IMR-90 (cell line): ENCODE data around the gene SLC6A3. TPM values are rescaled to one million over a fixed set of nuclear protein-coding genes. Genes with fewer than 3 reads are reported as not detected.

ENCODE experiments used
- ATAC-seq: fragments of 200-7000 bp; cut with Tn5 transposase; 2 replicates; pipeline ENCODE4 v1.9.1; 2020; ENCODE audit warnings: low read depth, mild to moderate bottlenecking, moderate library complexity
- BruUV-seq: library from RNA; stranded (reverse); fragments of 400-500 nt; replicated peaks from 2 replicates; lab custom pipeline; 2021; lab: Mats Ljungman, UMichigan
- CTCF ChIA-PET: fragments of 300-600 bp; formaldehyde crosslinking; extraction: SDS; loops from one replicate; lab custom pipeline; 2021; ENCODE audit warnings: antibody characterized with exemption; lab: Yijun Ruan, JAX
- POLR2A ChIA-PET: fragments of 300-600 bp; sonication (Branson Sonifier 250); formaldehyde crosslinking; loops from one replicate; lab custom pipeline; 2022; ENCODE audit warnings: antibody characterized with exemption; ENCODE audit not compliant: unreplicated experiment; lab: Charles Lee
- DNase-seq: peaks from one replicate; pipeline ENCODE4 v3.0.0; 2013
- H2AFZ ChIP-seq: replicated peaks from 2 replicates; pipeline ENCODE3; 2013; ENCODE audit warnings: low read length, mild to moderate bottlenecking; ENCODE audit not compliant: poor library complexity
- H2AK5ac ChIP-seq: 2 replicates; pipeline ENCODE4 v1.6.1; 2013; ENCODE audit warnings: low read depth, low read length, inconsistent platforms
- H2AK9ac ChIP-seq: replicated peaks from 2 replicates; pipeline ENCODE3; 2013; ENCODE audit warnings: mild to moderate bottlenecking, low read depth, low read length, moderate library complexity; ENCODE audit not compliant: poor library complexity
- H2BK120ac ChIP-seq: 2 replicates; pipeline ENCODE4 v1.6.1; 2013; ENCODE audit warnings: low read depth, low read length, inconsistent platforms
- H2BK15ac ChIP-seq: 3 replicates; pipeline ENCODE4 v1.6.1; 2013; ENCODE audit warnings: low read depth, low read length, inconsistent platforms
- H2BK20ac ChIP-seq: 2 replicates; pipeline ENCODE4 v1.6.1; 2013; ENCODE audit warnings: low read depth, mild to moderate bottlenecking, inconsistent platforms, low read length, moderate library complexity
- H2BK5ac ChIP-seq: 2 replicates; pipeline ENCODE4 v1.6.1; 2013; ENCODE audit warnings: mild to moderate bottlenecking, low read depth, low read length, inconsistent platforms; ENCODE audit not compliant: poor library complexity, severe bottlenecking
- H3K14ac ChIP-seq: replicated peaks from 2 replicates; pipeline ENCODE4 v1.6.1; 2013; ENCODE audit warnings: low read depth, low read length, inconsistent platforms
- H3K18ac ChIP-seq: 2 replicates; pipeline ENCODE4 v1.6.1; 2013; ENCODE audit warnings: low read depth, low read length, control low read depth
- H3K23ac ChIP-seq: 2 replicates; pipeline ENCODE4 v1.6.1; 2013; ENCODE audit warnings: low read depth, low read length, inconsistent platforms
- H3K27ac ChIP-seq: 2 replicates; pipeline ENCODE4 v1.5.1; 2013; ENCODE audit warnings: mild to moderate bottlenecking, control low read depth, low read length; ENCODE audit not compliant: insufficient read depth
- H3K27me3 ChIP-seq: 2 replicates; pipeline ENCODE4 v1.6.1; 2013; ENCODE audit warnings: low read length; ENCODE audit not compliant: control insufficient read depth, insufficient read depth
- H3K36me3 ChIP-seq: 2 replicates; pipeline ENCODE4 v1.6.1; 2013; ENCODE audit warnings: low read length, mixed read lengths; ENCODE audit not compliant: control insufficient read depth, insufficient read depth
- H3K4ac ChIP-seq: 2 replicates; pipeline ENCODE4 v1.6.1; 2013; ENCODE audit warnings: low read depth, low read length, inconsistent platforms
- H3K4me1 ChIP-seq: 2 replicates; pipeline ENCODE4 v1.6.1; 2013; ENCODE audit warnings: low read length, mixed read lengths; ENCODE audit not compliant: control insufficient read depth, insufficient read depth
- H3K4me2 ChIP-seq: 2 replicates; pipeline ENCODE4 v1.6.1; 2013; ENCODE audit warnings: low read depth, mild to moderate bottlenecking, control low read depth, low read length, moderate library complexity
- H3K4me3 ChIP-seq: 2 replicates; pipeline ENCODE4 v1.5.1; 2013; ENCODE audit warnings: low read depth, mild to moderate bottlenecking, control low read depth, low read length, moderate library complexity; ENCODE audit not compliant: insufficient read depth
- H3K56ac ChIP-seq: 2 replicates; pipeline ENCODE4 v1.6.1; 2013; ENCODE audit warnings: low read length, inconsistent platforms; ENCODE audit not compliant: insufficient read depth; ENCODE audit errors: extremely low read depth
- H3K79me1 ChIP-seq, 2 experiments: 2 replicates each; pipeline ENCODE4 v1.6.1; 2013; ENCODE audit warnings: low read length in 2 of 2, inconsistent platforms in 1 of 2, low read depth in 1 of 2
- H3K9ac ChIP-seq: 2 replicates; pipeline ENCODE4 v1.6.1; 2013; ENCODE audit warnings: low read depth, low read length, control low read depth
- H3K9me1 ChIP-seq: 2 replicates; pipeline ENCODE4 v1.6.1; 2013; ENCODE audit warnings: low read length, inconsistent platforms; ENCODE audit not compliant: insufficient read depth
- H3K9me3 ChIP-seq: 2 replicates; pipeline ENCODE4 v1.6.1; 2013; ENCODE audit warnings: low read length; ENCODE audit not compliant: control insufficient read depth, insufficient read depth
- H4K20me1 ChIP-seq: 2 replicates; pipeline ENCODE4 v1.6.1; 2013; ENCODE audit warnings: low read length, inconsistent platforms; ENCODE audit not compliant: insufficient read depth
- H4K5ac ChIP-seq: 2 replicates; pipeline ENCODE4 v1.6.1; 2013; ENCODE audit warnings: mild to moderate bottlenecking, low read depth, low read length, control low read depth
- H4K8ac ChIP-seq, 2 experiments: 2 replicates each; pipeline ENCODE4 v1.6.1; 2013; ENCODE audit warnings: low read depth in 2 of 2, low read length in 2 of 2, control low read depth in 1 of 2, inconsistent platforms in 1 of 2
- H4K91ac ChIP-seq: 2 replicates; pipeline ENCODE4 v1.6.1; 2013; ENCODE audit warnings: low read depth, low read length, inconsistent platforms; ENCODE audit not compliant: insufficient read depth
- BHLHE40 ChIP-seq: fragments of 150-350 bp; IDR thresholded peaks from 2 replicates; pipeline ENCODE4 v1.6.1; 2016; ENCODE audit warnings: mild to moderate bottlenecking, low read depth, low read length
- FOS ChIP-seq: fragments of 150-350 bp; IDR thresholded peaks from 2 replicates; pipeline ENCODE4 v1.6.1; 2016; ENCODE audit warnings: low read depth, low read length
- MAFK ChIP-seq: IDR thresholded peaks from 2 replicates; pipeline ENCODE4 v1.6.1; 2012; ENCODE audit warnings: low read depth, low read length, improper control_type of control experiment
- MAZ ChIP-seq: IDR thresholded peaks from 2 replicates; pipeline ENCODE4 v1.6.1; 2012; ENCODE audit warnings: low read depth, mild to moderate bottlenecking, low read length, improper control_type of control experiment, moderate library complexity, borderline replicate concordance
- MXI1 ChIP-seq: IDR thresholded peaks from 2 replicates; pipeline ENCODE4 v1.6.1; 2012; ENCODE audit warnings: low read depth, mild to moderate bottlenecking, low read length, moderate library complexity, borderline replicate concordance
- POLR2A ChIP-seq: IDR thresholded peaks from 2 replicates; pipeline ENCODE4 v1.6.1; 2012; ENCODE audit warnings: mild to moderate bottlenecking, low read depth, low read length
- RAD21 ChIP-seq: IDR thresholded peaks from 2 replicates; pipeline ENCODE4 v1.6.1; 2012; ENCODE audit warnings: low read length, improper control_type of control experiment
- RCOR1 ChIP-seq: IDR thresholded peaks from 2 replicates; pipeline ENCODE4 v1.6.1; 2012; ENCODE audit warnings: mild to moderate bottlenecking, low read length, improper control_type of control experiment; ENCODE audit not compliant: insufficient replicate concordance
- RFX5 ChIP-seq: IDR thresholded peaks from 2 replicates; pipeline ENCODE4 v1.8.0; 2012; ENCODE audit warnings: low read depth, mild to moderate bottlenecking, low read length, moderate library complexity
- SMC3 ChIP-seq: fragments of 150-350 bp; IDR thresholded peaks from 2 replicates; pipeline ENCODE4 v1.6.1; 2016; ENCODE audit warnings: low read depth, mild to moderate bottlenecking, antibody characterized with exemption, low read length, moderate library complexity
- WGBS, 2 experiments: methylation state at CpG; one replicate each; pipeline versions ENCODE4 v1.1.5 to v1.1.7; 2013; ENCODE audit warnings: missing lambda C conversion rate in 2 of 2; ENCODE audit not compliant: insufficient read length in 1 of 2; ENCODE audit errors: extremely low coverage in 2 of 2; 5-methylcytosine and 5-hydroxymethylcytosine counted together
- dilution Hi-C: fragments of 300-500 bp; cut with HindIII; formaldehyde crosslinking; loops from one replicate; pipeline ENCODE4 v1.14.3; 2018; ENCODE audit warnings: low sequenced_read_pairs; ENCODE audit not compliant: unreplicated experiment
- in situ Hi-C: fragments of 300-500 bp; cut with MboI; formaldehyde crosslinking; loops from 3 replicates; pipeline ENCODE4 v1.14.3; 2019; ENCODE audit warnings: low sequenced_read_pairs, inconsistent platforms, mixed read lengths
- intact Hi-C: fragments of 100-400 bp; cut with micrococcal nuclease; formaldehyde crosslinking; loops from 2 replicates; pipeline ENCODE4 v1.10.0; 2022
- polyA plus RNA-seq, 3 experiments: library from polyadenylated mRNA; depleted of rRNA; stranded (reverse); fragments of >200 nt; gene quantifications; 2 replicates each; pipeline ENCODE4 v1.2.3, GENCODE V29; 2012; ENCODE audit warnings: low replicate concordance in 1 of 3
- total RNA-seq: library from RNA; depleted of rRNA; stranded (reverse); fragments of >200 nt; gene quantifications from 2 replicates; pipeline ENCODE4 v1.2.3, GENCODE V29; 2012
- TF ChIP-seq, protein P1 (sequence below): fragments of 150-350 bp; IDR thresholded peaks from 2 replicates; pipeline ENCODE4 v1.6.1; 2016; ENCODE audit warnings: low read depth, mild to moderate bottlenecking, low read length, moderate library complexity, borderline replicate concordance
- TF ChIP-seq, protein P2 (sequence below): fragments of 150-350 bp; IDR thresholded peaks from 2 replicates; pipeline ENCODE4 v1.6.1; 2017; ENCODE audit warnings: mild to moderate bottlenecking, antibody characterized with exemption, low read length, low read depth
- TF ChIP-seq, protein P3 (sequence below): conservative IDR thresholded peaks from 2 replicates; pipeline ENCODE4 v1.5.1; 2012; ENCODE audit warnings: mild to moderate bottlenecking, low read depth, low read length, improper control_type of control experiment

Gene SLC6A3
- total and polyA plus RNA-seq, 2 of the 4 experiments (the other 2 are of a cell fraction): not detected

DNA sequence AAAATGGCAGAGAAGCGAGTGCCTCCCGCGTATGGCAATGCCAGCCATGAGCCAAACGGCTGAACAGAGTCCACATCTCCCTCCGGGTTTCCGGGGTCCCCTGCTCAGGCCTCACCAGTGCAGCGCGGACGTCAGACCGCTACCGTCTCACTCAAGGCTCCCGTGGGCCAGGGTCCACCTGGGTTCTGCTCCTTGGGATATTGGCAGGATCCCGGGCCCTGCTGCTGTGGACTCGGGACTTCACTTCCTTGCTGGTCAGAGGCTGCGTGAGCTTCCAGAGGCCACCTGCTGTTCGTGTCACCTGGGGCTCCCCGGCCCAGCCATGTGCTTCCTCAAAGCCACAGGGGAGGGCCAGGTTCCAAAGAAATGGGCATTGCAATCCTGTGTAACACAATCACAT lies 61.9 kb downstream of the SLC6A3 start:
- H3K4ac ChIP-seq: no peak overlapping the region
- BruUV-seq: no TSS peak
- H3K36me3 ChIP-seq: no peaks in the 10 kb centered on the region
- H3K14ac ChIP-seq: no peak overlapping the region
- no peak overlapping the region for H2BK20ac ChIP-seq
- H4K8ac ChIP-seq: no peak overlapping the region
- H2AFZ ChIP-seq: no peak overlapping the region
- peaks cover 42% of the 10 kb centered on the region for H3K27me3 ChIP-seq
- H2BK120ac ChIP-seq: no peak overlapping the region
- H3K56ac ChIP-seq: no peak overlapping the region
- no peak overlapping the region for H3K23ac ChIP-seq
- H3K79me1 ChIP-seq: no peaks in the 10 kb centered on the region
- no peak overlapping the region for H3K4me2 ChIP-seq
- H3K4me3 ChIP-seq: no peak overlapping the region
- in situ Hi-C loops (no loop called here), intact Hi-C loops (no loop called here), dilution Hi-C loops (no loop called here)
- H2AK5ac ChIP-seq: no peak overlapping the region
- no peak for DNase-seq
- no peak overlapping the region for H3K9ac ChIP-seq
- no peak overlapping the region for H2AK9ac ChIP-seq
- no peak overlapping the region for H4K5ac ChIP-seq
- no peak overlapping the region for H3K18ac ChIP-seq
- ATAC-seq: no peak
- H3K9me1 ChIP-seq: peaks cover 3% of the 10 kb centered on the region; the same call in 1 of the 2 replicates
- TF ChIP-seq MAZ: no peak
- TF ChIP-seq BHLHE40: no peak
- no peak for TF ChIP-seq SMC3
- TF ChIP-seq MXI1: no peak
- no peak for TF ChIP-seq MAFK
- TF ChIP-seq, protein P1, sequence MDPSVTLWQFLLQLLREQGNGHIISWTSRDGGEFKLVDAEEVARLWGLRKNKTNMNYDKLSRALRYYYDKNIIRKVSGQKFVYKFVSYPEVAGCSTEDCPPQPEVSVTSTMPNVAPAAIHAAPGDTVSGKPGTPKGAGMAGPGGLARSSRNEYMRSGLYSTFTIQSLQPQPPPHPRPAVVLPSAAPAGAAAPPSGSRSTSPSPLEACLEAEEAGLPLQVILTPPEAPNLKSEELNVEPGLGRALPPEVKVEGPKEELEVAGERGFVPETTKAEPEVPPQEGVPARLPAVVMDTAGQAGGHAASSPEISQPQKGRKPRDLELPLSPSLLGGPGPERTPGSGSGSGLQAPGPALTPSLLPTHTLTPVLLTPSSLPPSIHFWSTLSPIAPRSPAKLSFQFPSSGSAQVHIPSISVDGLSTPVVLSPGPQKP: no peak
- TF ChIP-seq RFX5: no peak
- TF ChIP-seq, protein P2, sequence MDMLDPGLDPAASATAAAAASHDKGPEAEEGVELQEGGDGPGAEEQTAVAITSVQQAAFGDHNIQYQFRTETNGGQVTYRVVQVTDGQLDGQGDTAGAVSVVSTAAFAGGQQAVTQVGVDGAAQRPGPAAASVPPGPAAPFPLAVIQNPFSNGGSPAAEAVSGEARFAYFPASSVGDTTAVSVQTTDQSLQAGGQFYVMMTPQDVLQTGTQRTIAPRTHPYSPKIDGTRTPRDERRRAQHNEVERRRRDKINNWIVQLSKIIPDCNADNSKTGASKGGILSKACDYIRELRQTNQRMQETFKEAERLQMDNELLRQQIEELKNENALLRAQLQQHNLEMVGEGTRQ: no peak
- no peak for TF ChIP-seq RCOR1
- no peak for TF ChIP-seq POLR2A
- no peak for TF ChIP-seq RAD21
- TF ChIP-seq, protein P3, sequence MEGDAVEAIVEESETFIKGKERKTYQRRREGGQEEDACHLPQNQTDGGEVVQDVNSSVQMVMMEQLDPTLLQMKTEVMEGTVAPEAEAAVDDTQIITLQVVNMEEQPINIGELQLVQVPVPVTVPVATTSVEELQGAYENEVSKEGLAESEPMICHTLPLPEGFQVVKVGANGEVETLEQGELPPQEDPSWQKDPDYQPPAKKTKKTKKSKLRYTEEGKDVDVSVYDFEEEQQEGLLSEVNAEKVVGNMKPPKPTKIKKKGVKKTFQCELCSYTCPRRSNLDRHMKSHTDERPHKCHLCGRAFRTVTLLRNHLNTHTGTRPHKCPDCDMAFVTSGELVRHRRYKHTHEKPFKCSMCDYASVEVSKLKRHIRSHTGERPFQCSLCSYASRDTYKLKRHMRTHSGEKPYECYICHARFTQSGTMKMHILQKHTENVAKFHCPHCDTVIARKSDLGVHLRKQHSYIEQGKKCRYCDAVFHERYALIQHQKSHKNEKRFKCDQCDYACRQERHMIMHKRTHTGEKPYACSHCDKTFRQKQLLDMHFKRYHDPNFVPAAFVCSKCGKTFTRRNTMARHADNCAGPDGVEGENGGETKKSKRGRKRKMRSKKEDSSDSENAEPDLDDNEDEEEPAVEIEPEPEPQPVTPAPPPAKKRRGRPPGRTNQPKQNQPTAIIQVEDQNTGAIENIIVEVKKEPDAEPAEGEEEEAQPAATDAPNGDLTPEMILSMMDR: no peak
- TF ChIP-seq FOS: no peak
- H3K4me1 ChIP-seq: peaks cover 3% of the 10 kb centered on the region; the same call in 1 of the 2 replicates
- WGBS, 2 experiments: 73% methylated on average over 12 of the region's 17 CpGs; no CpG with 5 or more reads in 1 of the 2 experiments
- H2BK15ac ChIP-seq: no peak overlapping the region
- H4K20me1 ChIP-seq: no peaks in the 10 kb centered on the region; the same call in 1 of the 2 replicates
- H2BK5ac ChIP-seq: no peak overlapping the region
- H3K27ac ChIP-seq: no peak overlapping the region
- H3K9me3 ChIP-seq: peaks cover 3% of the 10 kb centered on the region; the same call in 1 of the 2 replicates
- ChIA-PET CTCF (no interaction called here), POLR2A (no interaction called here)
- no peak overlapping the region for H4K91ac ChIP-seq
